K562 (cell line): ENCODE measurements around the gene ADAM15. TPM values are rescaled to one million over a fixed set of nuclear protein-coding genes. Genes with fewer than 3 reads are reported as not detected.

Experiments
- GATAD2A ChIP-seq: fragments of 450-650 bp; IDR thresholded peaks from 2 replicates; pipeline ENCODE4 v1.6.1; 2017
- GTF3C2 ChIP-seq: IDR thresholded peaks from 3 replicates; pipeline ENCODE4 v1.6.1; 2011; ENCODE audit warnings: borderline replicate concordance, mild to moderate bottlenecking, moderate library complexity; ENCODE audit not compliant: insufficient read length; ENCODE audit errors: extremely low read depth
- HDGF ChIP-seq: fragments of 450-650 bp; IDR thresholded peaks from 2 replicates; pipeline ENCODE4 v1.6.1; 2016
- HNRNPK ChIP-seq: fragments of 200-400 bp; formaldehyde crosslinking; IDR thresholded peaks from one replicate; pipeline ENCODE4 v1.6.1; 2018; ENCODE audit warnings: mild to moderate bottlenecking, low read depth, low read length; ENCODE audit not compliant: poor library complexity, severe bottlenecking
- HNRNPUL1 ChIP-seq: fragments of 200-400 bp; formaldehyde crosslinking; IDR thresholded peaks from 2 replicates; pipeline ENCODE4 v1.6.1; 2017; ENCODE audit warnings: low read length
- KHSRP ChIP-seq: fragments of 450-650 bp; IDR thresholded peaks from 2 replicates; pipeline ENCODE4 v1.6.1; 2017
- NCOR1 ChIP-seq: fragments of 450-650 bp; IDR thresholded peaks from 2 replicates; pipeline ENCODE4 v1.6.1; 2016; ENCODE audit warnings: mild to moderate bottlenecking, moderate library complexity
- RNF219 ChIP-seq: fragments of 250-450 bp; sonication (Bioruptor Pico); IDR thresholded peaks from 2 replicates; pipeline ENCODE4 v1.5.0; 2022; ENCODE audit warnings: mild to moderate bottlenecking
- ZFPM2 ChIP-seq: fragments of 250-450 bp; sonication (Bioruptor Pico); IDR thresholded peaks from 2 replicates; pipeline ENCODE4 v1.5.1; 2022; ENCODE audit warnings: mild to moderate bottlenecking
- ZNF124 ChIP-seq: sonication (generic); formaldehyde crosslinking; IDR thresholded peaks from 2 replicates; pipeline ENCODE4 v1.8.1; 2022; ENCODE audit warnings: missing genetic modification reagents
- ZNF668 ChIP-seq: fragments of 250-450 bp; sonication (Bioruptor Pico); IDR thresholded peaks from 2 replicates; pipeline ENCODE4 v1.8.0; 2022; ENCODE audit warnings: mild to moderate bottlenecking, inconsistent platforms
- ZNF764 ChIP-seq: fragments of 250-450 bp; sonication (Bioruptor Pico); IDR thresholded peaks from 2 replicates; pipeline ENCODE4 v1.4.0; 2020; ENCODE audit warnings: low read depth, mild to moderate bottlenecking, moderate library complexity
- polyA plus RNA-seq, 8 experiments: library from polyadenylated mRNA; depleted of rRNA in 4 of 8; stranded (reverse) in 5 of 8; unstranded in 3 of 8; fragments of >200 nt; fragmentation: Nextera tagmentation in 2 of 8; fragmentation: Illumina TruSeq in 1 of 8; extraction: Ambion mirVana in 2 of 8; extraction: Trizol in 1 of 8; gene quantifications; 2 replicates each; pipeline versions ENCODE4 v1.2.1 to v1.2.3, GENCODE V29; 2011 to 2014; ENCODE audit warnings: inconsistent platforms in 1 of 8, missing spikeins in 1 of 8
- total RNA-seq, 7 experiments: library from RNA; depleted of rRNA in 6 of 7; stranded (reverse); fragments of >200 nt in 6 of 7; fragmentation: Illumina TruSeq in 2 of 7; extraction: Trizol in 2 of 7; gene quantifications; 2 replicates each; pipeline versions ENCODE4 v1.2.1 to v1.2.3, GENCODE V29; 2011 to 2021; ENCODE audit warnings: low replicate concordance in 1 of 7
- TF ChIP-seq, protein P1 (sequence below): fragments of 450-650 bp; formaldehyde crosslinking; IDR thresholded peaks from 2 replicates; pipeline ENCODE4 v1.4.0; 2020; ENCODE audit warnings: mild to moderate bottlenecking, moderate library complexity
- TF ChIP-seq, protein P2 (sequence below): sonication (generic); formaldehyde crosslinking; IDR thresholded peaks from 2 replicates; pipeline ENCODE4 v1.8.0; 2022; ENCODE audit warnings: mild to moderate bottlenecking, missing genetic modification reagents, borderline replicate concordance
- TF ChIP-seq, protein P3 (sequence below): sonication (generic); formaldehyde crosslinking; IDR thresholded peaks from 2 replicates; pipeline ENCODE4 v1.4.0; 2020; ENCODE audit warnings: mild to moderate bottlenecking, missing genetic modification reagents

ADAM15 gene
- total and polyA plus RNA-seq, 9 of the 15 experiments (the other 6 are each of a cell fraction or from before 2014, with no cell fraction given), result 0.69 to 72.3 (median 32.8) TPM

DNA sequence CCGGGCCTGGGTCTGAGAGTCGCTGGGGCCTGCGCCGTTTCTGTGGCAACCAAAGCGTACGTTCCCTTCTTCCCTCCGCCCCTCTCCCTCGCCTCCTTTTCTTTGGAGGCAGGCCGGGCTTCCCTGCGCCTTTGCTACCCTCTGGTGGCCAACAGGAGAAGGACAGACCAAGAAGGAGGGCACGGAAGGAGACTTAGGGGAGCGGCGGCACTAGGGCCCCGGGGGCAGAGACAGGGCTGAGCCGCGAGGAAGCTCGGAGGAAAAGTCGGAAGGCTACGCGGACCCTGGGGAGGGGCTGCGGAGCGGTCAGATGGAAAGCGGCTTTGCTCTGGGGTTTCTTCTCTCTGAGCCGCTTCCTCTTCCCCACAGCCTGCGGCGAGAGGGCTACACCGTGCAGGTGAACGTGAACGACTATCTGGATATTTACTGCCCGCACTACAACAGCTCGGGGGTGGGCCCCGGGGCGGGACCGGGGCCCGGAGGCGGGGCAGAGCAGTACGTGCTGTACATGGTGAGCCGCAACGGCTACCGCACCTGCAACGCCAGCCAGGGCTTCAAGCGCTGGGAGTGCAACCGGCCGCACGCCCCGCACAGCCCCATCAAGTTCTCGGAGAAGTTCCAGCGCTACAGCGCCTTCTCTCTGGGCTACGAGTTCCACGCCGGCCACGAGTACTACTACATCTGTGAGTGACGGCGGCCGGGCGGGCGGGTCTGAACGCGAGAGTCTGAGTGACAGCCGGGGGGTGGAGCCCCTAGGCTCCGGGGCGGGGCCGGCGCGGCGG lies 33.8 kb downstream of the ADAM15 start (continued):
- TF ChIP-seq RNF219 (CRISPR knock-in tag) (no peak), GTF3C2 (no peak), HNRNPUL1 (no peak), HDGF (peak; percentile 59; the same call in 1 of the 2 replicates), ZNF668 (CRISPR knock-in tag) (no peak), GATAD2A (no peak), ZFPM2 (CRISPR knock-in tag) (no peak), ZNF124 (no peak), KHSRP (no peak), ZNF764 (CRISPR knock-in tag) (0 out of 2 replicates have a peak, but pooled peaks have one; percentile 38), HNRNPK (no peak), NCOR1 (no peak)
- TF ChIP-seq, protein P1, sequence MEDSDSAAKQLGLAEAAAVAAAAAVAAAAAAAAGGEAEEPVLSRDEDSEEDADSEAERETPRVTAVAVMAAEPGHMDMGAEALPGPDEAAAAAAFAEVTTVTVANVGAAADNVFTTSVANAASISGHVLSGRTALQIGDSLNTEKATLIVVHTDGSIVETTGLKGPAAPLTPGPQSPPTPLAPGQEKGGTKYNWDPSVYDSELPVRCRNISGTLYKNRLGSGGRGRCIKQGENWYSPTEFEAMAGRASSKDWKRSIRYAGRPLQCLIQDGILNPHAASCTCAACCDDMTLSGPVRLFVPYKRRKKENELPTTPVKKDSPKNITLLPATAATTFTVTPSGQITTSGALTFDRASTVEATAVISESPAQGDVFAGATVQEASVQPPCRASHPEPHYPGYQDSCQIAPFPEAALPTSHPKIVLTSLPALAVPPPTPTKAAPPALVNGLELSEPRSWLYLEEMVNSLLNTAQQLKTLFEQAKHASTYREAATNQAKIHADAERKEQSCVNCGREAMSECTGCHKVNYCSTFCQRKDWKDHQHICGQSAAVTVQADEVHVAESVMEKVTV (CRISPR knock-in tag), result peak; percentile 98
- TF ChIP-seq, protein P2, sequence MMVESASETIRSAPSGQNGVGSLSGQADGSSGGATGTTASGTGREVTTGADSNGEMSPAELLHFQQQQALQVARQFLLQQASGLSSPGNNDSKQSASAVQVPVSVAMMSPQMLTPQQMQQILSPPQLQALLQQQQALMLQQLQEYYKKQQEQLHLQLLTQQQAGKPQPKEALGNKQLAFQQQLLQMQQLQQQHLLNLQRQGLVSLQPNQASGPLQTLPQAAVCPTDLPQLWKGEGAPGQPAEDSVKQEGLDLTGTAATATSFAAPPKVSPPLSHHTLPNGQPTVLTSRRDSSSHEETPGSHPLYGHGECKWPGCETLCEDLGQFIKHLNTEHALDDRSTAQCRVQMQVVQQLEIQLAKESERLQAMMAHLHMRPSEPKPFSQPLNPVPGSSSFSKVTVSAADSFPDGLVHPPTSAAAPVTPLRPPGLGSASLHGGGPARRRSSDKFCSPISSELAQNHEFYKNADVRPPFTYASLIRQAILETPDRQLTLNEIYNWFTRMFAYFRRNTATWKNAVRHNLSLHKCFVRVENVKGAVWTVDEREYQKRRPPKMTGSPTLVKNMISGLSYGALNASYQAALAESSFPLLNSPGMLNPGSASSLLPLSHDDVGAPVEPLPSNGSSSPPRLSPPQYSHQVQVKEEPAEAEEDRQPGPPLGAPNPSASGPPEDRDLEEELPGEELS (CRISPR knock-in tag), result no peak
- TF ChIP-seq, protein P3, sequence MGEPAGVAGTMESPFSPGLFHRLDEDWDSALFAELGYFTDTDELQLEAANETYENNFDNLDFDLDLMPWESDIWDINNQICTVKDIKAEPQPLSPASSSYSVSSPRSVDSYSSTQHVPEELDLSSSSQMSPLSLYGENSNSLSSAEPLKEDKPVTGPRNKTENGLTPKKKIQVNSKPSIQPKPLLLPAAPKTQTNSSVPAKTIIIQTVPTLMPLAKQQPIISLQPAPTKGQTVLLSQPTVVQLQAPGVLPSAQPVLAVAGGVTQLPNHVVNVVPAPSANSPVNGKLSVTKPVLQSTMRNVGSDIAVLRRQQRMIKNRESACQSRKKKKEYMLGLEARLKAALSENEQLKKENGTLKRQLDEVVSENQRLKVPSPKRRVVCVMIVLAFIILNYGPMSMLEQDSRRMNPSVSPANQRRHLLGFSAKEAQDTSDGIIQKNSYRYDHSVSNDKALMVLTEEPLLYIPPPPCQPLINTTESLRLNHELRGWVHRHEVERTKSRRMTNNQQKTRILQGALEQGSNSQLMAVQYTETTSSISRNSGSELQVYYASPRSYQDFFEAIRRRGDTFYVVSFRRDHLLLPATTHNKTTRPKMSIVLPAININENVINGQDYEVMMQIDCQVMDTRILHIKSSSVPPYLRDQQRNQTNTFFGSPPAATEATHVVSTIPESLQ (CRISPR knock-in tag), result no peak
